ENCODE data around the gene CCDC152. TPM values are rescaled to one million over a fixed set of nuclear protein-coding genes. Genes with fewer than 3 reads are reported as not detected.
"Not testable (repeated sequence)": the region's sequence is repeated elsewhere in the genome, so short reads cannot be mapped to it uniquely, and the experiment has no call there.

CCDC152 gene
- total RNA-seq, 2 donors from 2014 or later = 2.1 to 2.2 TPM

DNA sequence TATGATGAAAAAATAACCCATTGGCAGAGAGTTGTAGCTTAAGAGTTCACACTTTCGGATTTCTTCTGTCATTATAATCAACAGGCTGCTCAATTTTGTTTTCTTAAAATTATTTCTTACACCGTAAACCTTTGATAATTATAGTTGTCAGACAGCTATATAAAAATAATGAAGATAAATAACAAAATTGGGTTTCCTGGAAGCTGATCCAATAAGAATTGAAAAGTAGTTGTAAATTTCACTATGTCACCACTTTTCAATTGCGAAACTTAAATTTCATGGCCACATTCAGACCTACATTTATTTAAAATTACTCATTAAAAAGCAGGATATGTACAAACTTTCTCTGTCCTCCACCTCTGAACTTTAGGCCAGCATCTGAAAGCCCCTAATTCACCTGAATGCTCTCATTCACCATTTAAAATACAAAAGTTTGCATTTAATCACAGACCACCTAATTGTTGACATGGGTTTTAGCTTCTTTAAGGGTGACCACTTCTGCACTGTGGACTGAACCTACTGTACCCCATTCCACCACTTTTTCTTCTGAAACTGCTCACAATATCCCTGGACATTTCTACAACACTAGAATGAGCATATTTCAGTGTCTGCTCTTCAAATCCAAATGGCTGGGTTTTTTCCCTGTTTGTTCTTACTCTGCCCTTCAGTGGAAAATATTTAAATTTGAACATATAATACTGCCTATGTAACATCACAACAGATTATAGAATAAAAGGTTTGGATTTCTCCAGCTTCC, 54.4 kb downstream of the CCDC152 start:
- no peaks in the 10 kb centered on the region for H3K9me3 ChIP-seq (ENCODE audit: control insufficient read depth, low read length, poor library complexity, severe bottlenecking)
- Mint-ChIP-seq H3K4me1 (peaks cover 7% of the 10 kb centered on the region), H3K36me3 (ENCODE audit: low read depth) (no peaks in the 10 kb centered on the region), H3K4me3 (no peak overlapping the region), H3K27ac (peak overlapping the region; percentile 39), H3K27me3 (no peaks in the 10 kb centered on the region)
- ATAC-seq (no peak), DNase-seq (no peak)

DNA sequence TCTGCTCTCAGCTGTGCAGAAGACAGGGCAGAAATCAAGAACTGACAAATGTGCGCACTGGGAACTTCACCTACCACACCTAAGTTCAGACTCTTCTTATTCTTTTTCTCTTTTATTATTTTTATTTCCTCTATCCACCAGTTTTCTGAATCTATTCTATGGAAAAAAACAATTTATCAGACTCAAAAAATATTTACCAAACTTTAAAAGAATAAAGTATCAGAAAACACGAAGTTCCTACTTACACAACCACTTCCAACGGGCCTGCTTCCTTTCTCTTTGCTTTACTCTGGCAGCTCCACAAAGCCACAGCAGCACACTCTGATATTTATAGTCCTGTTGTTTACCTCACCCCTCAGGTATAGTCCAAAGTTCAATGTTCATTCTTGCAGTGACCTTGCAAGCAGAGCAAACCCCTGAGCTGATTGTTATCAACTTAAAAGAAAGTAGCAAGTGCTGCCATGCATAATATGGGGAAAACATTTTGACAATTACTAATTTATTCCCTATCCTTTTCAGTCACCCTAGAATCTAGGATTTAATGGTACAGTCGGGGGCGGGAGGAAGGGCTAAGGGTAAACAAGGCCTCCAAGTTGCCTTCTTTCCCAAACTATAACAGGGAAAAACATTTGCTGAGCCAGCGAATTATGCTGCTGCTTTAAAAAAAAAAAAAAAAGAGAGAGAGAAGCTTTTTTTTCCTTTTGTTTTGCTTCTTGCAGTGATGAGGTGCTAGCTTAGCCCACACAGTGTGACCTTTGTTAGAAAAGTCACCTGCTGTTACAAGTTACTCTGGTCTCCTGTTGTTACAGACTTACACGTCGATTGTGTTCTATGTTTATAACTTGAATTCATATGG, 55.2 kb downstream of the CCDC152 start, which contains the start of gene SELENOP:
SELENOP (minus strand) TSS at position 302 of the 856 bp plus-strand sequence. CDS start 3,539 bp downstream, outside the sequence.
- ATAC-seq = no peak
- Mint-ChIP-seq H3K27ac (peak within 1 kb of the TSS; percentile 39), H3K4me3 (no peak within 1 kb of the TSS), H3K27me3 (no peaks in the 10 kb centered on the region), H3K4me1 (peaks cover 3% of the 10 kb centered on the region), H3K36me3 (ENCODE audit: low read depth) (no peaks in the 10 kb centered on the region)
- no peak for DNase-seq
- no peaks in the 10 kb centered on the region for H3K9me3 ChIP-seq (ENCODE audit: control insufficient read depth, low read length, poor library complexity, severe bottlenecking)

DNA sequence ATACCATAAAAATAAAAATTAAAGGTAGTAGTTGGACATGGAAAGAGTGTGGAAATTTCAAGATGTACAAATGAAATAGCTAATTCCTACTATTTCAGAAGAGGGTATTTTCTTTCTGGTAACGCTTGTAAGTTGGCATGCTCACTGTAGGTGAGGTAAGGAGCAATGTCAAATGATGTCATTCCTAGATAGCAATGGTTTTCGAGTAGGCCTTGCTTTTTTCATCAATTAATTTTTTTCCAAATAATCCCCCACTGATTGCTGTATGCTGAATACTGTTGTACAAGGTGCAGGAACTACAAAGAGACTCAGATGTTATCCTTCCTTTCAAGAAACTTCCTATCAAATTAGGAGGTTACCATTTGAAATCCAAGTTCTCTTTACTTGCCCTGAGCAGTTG, 56.0 kb downstream of the CCDC152 start:
- DNase-seq = no peak
- Mint-ChIP-seq H3K36me3 (ENCODE audit: low read depth) (no peaks in the 10 kb centered on the region), H3K27ac (no peak overlapping the region), H3K4me1 (peaks cover 3% of the 10 kb centered on the region), H3K4me3 (no peak overlapping the region), H3K27me3 (no peaks in the 10 kb centered on the region)
- H3K9me3 ChIP-seq (ENCODE audit: control insufficient read depth, low read length, poor library complexity, severe bottlenecking) = no peaks in the 10 kb centered on the region
- no peak for ATAC-seq

DNA sequence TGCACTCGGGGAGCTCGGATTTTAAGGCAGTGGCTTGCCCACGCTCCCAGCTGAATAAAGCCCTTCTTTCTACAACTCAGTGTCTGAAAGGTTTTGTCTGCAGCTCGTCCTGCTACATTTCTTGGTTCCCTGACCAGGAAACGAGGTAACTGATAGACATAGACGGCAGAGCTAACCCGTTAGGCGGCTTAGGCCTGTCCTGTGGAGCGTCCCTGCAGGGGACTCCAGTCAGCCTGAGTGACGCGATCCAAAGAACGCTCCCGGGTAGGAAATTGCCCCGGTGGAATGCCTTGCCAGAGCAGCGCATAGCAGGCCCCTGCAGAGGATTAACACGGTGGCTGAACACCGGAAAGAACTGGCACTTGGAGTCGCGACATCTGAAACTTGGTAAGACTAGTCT, 56.9 kb downstream of the CCDC152 start:
- no peak overlapping the region for H3K4me3 Mint-ChIP-seq
- no peak overlapping the region for H3K27ac Mint-ChIP-seq
- DNase-seq (no peak), ATAC-seq (no peak)
- H3K9me3 ChIP-seq (ENCODE audit: control insufficient read depth, low read length, poor library complexity, severe bottlenecking) = no peaks in the 10 kb centered on the region
- no peaks in the 10 kb centered on the region for H3K27me3 Mint-ChIP-seq
- H3K36me3 Mint-ChIP-seq (ENCODE audit: low read depth) = no peaks in the 10 kb centered on the region
- H3K4me1 Mint-ChIP-seq = peaks cover 3% of the 10 kb centered on the region

DNA sequence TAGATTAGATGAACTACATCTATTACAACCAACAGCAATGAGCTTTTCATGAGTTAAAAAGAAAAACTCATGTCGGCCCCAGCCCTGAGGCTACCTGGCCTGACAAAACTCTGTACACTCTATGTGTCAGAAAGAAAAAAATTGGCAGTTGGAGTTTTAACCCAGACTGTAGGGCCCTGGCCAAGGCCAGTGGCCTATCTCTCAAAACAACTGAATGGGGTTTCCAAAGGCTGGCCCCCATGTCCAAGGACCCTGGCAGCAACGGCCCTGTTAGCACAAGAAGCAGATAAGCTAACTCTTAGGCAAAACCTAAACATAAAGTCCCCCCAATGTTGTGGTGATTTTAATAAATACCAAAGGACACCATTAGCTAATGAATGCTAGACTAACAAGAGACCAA, 59.9 kb downstream of the CCDC152 start:
- H3K27me3 Mint-ChIP-seq; H3K4me1 Mint-ChIP-seq; H3K9me3 ChIP-seq (ENCODE audit: control insufficient read depth, low read length, poor library complexity, severe bottlenecking); ATAC-seq; H3K4me3 Mint-ChIP-seq; DNase-seq; H3K36me3 Mint-ChIP-seq (ENCODE audit: low read depth); H3K27ac Mint-ChIP-seq: not testable (repeated sequence)

DNA sequence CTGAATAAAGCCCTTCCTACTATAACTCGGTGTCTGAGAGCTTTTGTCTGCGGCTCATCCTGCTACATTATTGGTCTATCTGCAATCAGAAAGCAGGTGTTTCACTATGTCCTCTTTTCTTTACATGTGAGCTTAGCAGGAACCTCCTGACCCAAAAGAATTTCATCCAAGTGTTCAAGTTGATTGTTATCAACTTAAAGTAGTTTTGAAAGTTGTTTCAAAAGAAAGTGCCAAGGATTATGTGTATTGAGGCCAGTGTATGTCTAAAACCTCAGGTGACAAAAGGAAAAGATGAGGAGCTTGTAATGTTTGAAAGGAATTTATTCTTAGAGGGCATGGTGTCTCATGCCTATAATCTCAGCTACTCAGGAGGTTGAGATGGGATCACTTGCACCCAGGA, 63.1 kb downstream of the CCDC152 start:
- DNase-seq = no peak
- ATAC-seq = no peak
- H3K4me1 Mint-ChIP-seq = peaks cover 2% of the 10 kb centered on the region
- H3K27me3 Mint-ChIP-seq = peaks cover 18% of the 10 kb centered on the region
- no peak overlapping the region for H3K27ac Mint-ChIP-seq
- H3K4me3 Mint-ChIP-seq = no peak overlapping the region
- no peaks in the 10 kb centered on the region for H3K36me3 Mint-ChIP-seq (ENCODE audit: low read depth)
- H3K9me3 ChIP-seq (ENCODE audit: control insufficient read depth, low read length, poor library complexity, severe bottlenecking) = no peaks in the 10 kb centered on the region

DNA sequence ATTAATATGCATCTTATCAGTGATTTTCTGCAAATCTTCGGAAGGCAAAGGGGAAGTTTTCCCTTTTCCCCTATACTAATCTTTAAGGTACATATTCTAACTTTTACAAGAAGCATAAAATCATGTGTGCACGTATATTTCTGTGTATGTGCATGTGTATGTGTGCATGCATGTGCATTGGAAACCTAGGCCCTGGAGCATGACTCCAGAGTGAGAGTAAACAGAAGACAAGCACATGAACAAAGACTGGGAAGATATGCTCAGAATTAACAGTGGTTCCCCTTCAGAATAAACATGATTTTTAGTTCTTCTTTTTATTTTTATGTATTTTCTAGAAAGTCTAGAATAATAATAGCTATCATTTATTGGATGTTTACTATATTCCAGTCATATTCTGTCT, 65.9 kb downstream of the CCDC152 start:
- no peak for ATAC-seq
- H3K36me3 Mint-ChIP-seq (ENCODE audit: low read depth) = no peaks in the 10 kb centered on the region
- no peaks in the 10 kb centered on the region for H3K9me3 ChIP-seq (ENCODE audit: control insufficient read depth, low read length, poor library complexity, severe bottlenecking)
- DNase-seq = no peak
- H3K27ac Mint-ChIP-seq = no peak overlapping the region
- H3K4me3 Mint-ChIP-seq = no peak overlapping the region
- peaks cover 30% of the 10 kb centered on the region for H3K27me3 Mint-ChIP-seq
- no peaks in the 10 kb centered on the region for H3K4me1 Mint-ChIP-seq

DNA sequence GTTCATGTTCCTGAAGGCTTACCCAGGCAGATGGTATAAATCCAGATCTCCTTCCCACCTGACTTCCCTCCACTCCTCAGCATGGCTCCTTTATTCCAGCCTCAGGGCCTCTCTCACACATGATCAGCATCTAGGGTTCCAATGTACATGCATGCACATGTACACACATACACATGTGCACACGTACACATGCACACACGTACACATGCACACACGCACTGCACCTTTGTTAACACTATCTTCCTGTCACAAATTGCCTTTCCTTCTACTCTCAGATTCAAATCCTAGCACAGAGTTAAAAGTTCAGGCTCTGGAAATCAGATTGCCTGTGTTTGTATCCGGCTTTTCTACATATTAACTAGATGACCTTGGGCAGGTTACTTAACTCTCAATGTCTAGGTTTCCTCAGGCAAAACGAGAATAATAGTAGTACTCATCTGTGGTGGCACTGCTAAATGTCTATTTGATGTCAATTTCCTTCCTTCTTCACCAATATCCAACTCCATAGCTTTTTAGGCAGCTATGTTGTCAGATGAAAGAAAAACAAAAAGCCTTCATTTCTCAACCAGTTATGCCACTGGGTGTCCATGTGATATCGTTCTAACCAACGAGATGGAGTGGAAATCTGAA, 67.8 kb downstream of the CCDC152 start:
- Mint-ChIP-seq H3K27me3 (peaks cover 35% of the 10 kb centered on the region), H3K27ac (no peak overlapping the region), H3K36me3 (ENCODE audit: low read depth) (no peaks in the 10 kb centered on the region), H3K4me3 (no peak overlapping the region), H3K4me1 (no peaks in the 10 kb centered on the region)
- no peaks in the 10 kb centered on the region for H3K9me3 ChIP-seq (ENCODE audit: control insufficient read depth, low read length, poor library complexity, severe bottlenecking)
- DNase-seq = no peak
- no peak for ATAC-seq

DNA sequence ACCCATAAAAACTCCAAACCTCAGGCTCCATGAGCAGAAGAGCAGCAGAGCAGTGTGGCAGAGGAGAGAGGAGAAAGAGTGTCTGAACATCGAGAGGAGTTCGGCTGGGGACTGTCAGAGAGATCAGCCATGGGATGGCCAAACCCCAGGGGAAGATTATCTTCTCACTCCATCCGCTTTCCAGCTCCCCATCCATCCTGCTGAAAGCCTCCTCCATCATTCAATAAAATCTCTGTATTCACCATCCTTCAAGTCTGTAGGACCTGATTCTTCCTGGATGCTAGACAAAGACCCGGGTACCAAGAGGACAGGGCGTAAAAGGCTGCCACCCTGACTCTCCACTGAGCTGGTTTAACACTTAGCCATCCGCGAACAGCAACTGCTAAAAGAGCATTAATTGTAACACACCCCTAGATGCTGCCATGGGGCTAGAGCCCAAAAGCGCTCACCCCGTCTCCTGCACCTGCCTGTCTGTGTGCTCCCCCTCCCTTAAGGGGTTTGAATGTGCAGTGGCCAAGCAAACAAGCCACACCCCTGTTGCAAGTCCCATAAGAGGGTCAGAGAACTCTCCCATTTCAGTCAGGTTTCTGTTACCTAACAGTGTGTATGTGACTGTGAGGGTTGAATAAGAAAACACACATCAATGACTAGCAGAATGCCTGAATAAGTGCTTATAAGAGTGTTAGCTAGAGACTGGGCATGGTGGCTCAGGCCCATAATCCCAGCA, 69.0 kb downstream of the CCDC152 start:
- no peaks in the 10 kb centered on the region for H3K9me3 ChIP-seq (ENCODE audit: control insufficient read depth, low read length, poor library complexity, severe bottlenecking)
- Mint-ChIP-seq H3K4me3 (no peak overlapping the region), H3K27ac (no peak overlapping the region), H3K27me3 (peaks cover 36% of the 10 kb centered on the region), H3K36me3 (ENCODE audit: low read depth) (no peaks in the 10 kb centered on the region), H3K4me1 (no peaks in the 10 kb centered on the region)
- ATAC-seq = no peak
- DNase-seq = no peak

DNA sequence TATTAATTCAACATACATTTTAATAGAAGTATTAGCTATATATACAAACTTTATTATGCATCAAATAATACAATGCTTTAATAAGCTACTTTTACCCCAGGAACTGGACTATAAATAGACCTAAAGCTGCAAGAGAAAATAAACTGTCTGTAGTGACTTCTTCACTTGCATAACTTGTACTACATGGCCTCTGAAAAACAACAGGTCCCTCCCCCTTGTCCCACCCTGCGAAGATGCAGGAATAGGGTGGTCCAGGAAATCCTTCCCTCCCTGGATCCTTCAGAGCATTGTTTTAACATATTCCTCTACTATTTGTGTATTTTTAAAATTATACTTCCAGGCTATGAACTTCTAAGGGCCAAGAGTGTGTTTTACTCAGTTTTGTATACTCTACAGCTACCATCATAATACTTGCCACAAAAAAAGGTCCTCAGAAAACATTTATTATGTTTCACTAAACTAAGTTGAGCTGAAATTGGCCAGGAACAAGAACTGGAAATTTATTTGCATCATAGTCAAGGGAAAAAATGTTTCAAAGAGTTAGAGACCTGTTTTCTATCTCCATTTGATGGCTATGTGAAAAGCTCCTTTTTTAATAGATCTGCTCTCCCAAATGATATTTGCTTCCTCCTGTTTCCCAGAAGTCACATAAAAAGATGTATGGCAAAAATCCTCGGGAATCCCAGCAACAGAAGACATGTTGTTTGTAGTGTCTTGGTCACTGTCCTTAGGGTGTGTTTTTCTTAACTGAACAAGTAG, 70.3 kb downstream of the CCDC152 start:
- Mint-ChIP-seq H3K4me3 (no peak overlapping the region), H3K27me3 (peaks cover 41% of the 10 kb centered on the region), H3K36me3 (ENCODE audit: low read depth) (no peaks in the 10 kb centered on the region), H3K27ac (no peak overlapping the region), H3K4me1 (no peaks in the 10 kb centered on the region)
- DNase-seq (no peak), ATAC-seq (no peak)
- H3K9me3 ChIP-seq (ENCODE audit: control insufficient read depth, low read length, poor library complexity, severe bottlenecking) = no peaks in the 10 kb centered on the region

DNA sequence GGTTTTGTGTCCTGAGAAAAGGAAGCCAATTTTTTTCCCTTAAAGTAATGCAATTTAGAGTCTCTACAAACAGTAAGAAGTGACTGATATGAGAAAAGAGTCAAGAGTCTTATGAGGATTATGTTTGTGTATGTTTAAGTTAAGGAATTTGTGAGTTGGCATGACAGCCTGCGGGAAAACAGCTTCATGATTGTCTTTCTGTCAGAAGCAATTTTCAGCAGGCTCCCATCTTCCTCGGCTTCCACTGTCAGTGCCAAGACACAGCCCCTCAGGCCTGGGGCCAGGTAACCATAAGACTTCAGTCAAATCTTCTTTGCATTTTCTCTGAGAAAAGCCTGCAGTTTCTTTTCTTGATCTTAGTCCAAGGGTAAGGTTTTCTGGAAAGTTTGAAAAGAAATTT, 72.1 kb downstream of the CCDC152 start:
- DNase-seq (no peak), ATAC-seq (no peak)
- no peak overlapping the region for H3K4me3 Mint-ChIP-seq
- H3K27me3 Mint-ChIP-seq = peaks cover 41% of the 10 kb centered on the region
- H3K36me3 Mint-ChIP-seq (ENCODE audit: low read depth) = no peaks in the 10 kb centered on the region
- no peak overlapping the region for H3K27ac Mint-ChIP-seq
- H3K4me1 Mint-ChIP-seq = no peaks in the 10 kb centered on the region
- no peaks in the 10 kb centered on the region for H3K9me3 ChIP-seq (ENCODE audit: control insufficient read depth, low read length, poor library complexity, severe bottlenecking)

DNA sequence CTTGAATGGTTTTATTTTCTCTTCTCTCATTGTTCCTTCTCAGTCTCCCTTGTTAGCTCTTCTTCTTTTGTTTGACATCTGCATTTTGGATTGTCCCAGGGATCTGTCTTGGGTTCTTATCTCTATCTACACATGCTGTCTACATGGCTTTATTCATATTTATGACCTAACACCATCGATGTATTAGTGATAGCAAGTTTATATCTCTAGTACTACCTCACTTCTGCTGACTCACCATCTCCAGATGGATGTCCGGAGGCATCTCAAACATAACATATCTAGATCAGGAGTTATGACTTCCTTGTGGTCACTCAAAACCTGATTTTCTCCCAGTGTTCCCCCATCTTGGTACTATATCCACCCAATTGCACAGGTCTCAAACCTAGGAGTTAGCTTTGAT, 74.3 kb downstream of the CCDC152 start:
- Mint-ChIP-seq H3K4me1 (no peaks in the 10 kb centered on the region), H3K27me3 (peaks cover 19% of the 10 kb centered on the region), H3K27ac (no peak overlapping the region), H3K4me3 (no peak overlapping the region), H3K36me3 (ENCODE audit: low read depth) (no peaks in the 10 kb centered on the region)
- no peaks in the 10 kb centered on the region for H3K9me3 ChIP-seq (ENCODE audit: control insufficient read depth, low read length, poor library complexity, severe bottlenecking)
- ATAC-seq = no peak
- DNase-seq = no peak
